ENCODE results near the gene MROH2A.

Gene MROH2A

DNA sequence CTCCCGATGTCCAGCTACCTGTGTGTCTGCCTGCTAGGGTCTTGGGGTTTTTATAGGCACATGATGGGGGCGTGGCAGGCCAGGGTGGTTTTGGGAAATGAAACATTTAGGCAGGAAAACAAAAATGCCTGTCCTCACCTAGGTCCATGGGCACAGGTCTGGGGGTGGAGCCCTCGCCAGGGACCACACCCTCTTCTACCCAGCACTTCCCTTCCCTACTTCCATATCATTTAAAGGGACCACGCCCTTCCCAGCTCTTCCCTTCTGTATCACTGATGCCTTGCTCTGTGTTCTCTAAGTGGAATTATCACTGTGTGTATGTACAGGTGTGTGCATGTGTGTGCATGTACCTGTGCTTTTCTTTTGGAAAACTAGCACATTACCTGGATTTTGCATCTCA, 11.7 kb upstream of the MROH2A start:
- no peak for DNase-seq

DNA sequence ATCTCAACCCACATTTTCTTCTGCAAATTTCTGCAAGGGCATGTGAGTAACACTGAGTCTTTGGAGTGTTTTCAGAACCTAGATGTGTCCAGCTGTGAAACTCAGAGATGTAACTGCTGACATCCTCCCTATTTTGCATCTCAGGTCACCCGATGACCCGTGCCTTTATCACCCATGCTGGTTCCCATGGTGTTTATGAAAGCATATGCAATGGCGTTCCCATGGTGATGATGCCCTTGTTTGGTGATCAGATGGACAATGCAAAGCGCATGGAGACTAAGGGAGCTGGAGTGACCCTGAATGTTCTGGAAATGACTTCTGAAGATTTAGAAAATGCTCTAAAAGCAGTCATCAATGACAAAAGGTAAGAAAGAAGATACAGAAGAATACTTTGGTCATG, 10.1 kb upstream of the MROH2A start:
- DNase-seq = no peak

DNA sequence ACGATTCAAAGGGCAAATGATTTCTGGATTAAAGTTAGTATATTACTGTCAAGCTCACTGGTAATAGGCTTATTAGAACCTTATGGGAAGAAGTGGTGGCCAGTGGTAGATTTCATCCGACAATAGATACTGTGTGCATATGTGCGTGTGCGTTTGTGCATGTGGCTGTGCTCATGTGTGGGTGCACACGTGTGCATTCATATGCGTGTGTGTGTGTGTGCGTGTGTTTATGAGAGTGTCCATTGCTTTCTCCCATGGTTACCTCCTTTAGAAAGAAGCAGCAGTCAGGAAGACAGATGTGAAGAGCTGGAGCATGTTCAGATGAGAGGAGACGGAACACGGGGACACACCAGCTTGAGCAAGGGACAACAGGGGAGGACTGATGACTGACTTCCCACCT, 8.9 kb upstream of the MROH2A start:
- DNase-seq = no peak

DNA sequence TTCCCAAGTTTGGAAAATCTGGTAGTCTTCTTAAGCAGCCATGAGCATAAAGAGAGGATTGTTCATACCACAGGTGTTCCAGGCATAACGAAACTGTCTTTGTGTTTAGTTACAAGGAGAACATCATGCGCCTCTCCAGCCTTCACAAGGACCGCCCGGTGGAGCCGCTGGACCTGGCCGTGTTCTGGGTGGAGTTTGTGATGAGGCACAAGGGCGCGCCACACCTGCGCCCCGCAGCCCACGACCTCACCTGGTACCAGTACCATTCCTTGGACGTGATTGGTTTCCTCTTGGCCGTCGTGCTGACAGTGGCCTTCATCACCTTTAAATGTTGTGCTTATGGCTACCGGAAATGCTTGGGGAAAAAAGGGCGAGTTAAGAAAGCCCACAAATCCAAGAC, 6.0 kb upstream of the MROH2A start:
- no peak for DNase-seq

DNA sequence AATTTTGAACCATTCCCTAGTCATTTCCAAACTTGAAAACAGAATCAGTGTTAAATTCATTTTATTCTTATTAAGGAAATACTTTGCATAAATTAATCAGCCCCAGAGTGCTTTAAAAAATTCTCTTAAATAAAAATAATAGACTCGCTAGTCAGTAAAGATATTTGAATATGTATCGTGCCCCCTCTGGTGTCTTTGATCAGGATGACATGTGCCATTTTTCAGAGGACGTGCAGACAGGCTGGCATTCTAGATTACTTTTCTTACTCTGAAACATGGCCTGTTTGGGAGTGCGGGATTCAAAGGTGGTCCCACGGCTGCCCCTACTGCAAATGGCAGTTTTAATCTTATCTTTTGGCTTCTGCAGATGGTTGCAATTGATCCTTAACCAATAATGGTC, 5.5 kb upstream of the MROH2A start:
- no peak for DNase-seq

DNA sequence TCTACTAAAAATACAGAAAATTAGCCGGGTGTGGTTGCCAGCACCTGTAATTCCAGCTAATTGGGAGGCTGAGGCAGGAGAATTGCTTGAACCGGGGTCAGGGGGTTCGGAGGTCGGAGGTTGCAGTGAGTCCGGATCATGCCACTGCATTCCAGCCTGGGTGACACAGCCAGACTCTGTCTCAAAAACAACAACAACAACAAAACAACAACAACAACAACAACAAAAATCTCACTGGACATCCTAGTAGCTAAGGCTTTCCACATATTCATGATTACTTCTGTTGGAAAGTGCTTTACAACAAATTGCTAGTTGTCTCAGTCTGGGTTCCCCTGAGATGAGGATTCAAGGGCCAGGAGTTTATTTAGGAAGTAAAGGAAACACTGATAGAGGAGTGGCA, 4.3 kb upstream of the MROH2A start:
- no peak for DNase-seq

DNA sequence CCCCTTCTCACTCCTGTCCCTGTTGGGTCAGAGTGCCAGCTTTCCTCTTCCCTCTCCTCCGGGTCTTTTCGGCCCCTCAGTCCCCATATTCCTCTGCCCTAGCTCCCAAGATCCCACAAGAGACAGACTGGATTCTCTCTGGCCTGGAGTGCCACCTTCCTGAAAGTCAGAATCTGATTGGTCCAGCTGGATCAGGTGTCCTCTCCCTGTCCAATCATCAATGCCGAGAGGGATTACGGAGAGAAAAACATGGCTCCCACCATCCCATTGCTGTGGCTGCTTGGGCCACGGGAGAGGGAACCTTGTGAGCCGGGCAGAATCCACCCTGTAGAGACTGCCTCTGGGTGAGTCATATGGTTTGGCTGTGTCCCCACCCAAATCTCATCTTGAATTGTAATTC, 2.7 kb upstream of the MROH2A start:
- no peak for DNase-seq

DNA sequence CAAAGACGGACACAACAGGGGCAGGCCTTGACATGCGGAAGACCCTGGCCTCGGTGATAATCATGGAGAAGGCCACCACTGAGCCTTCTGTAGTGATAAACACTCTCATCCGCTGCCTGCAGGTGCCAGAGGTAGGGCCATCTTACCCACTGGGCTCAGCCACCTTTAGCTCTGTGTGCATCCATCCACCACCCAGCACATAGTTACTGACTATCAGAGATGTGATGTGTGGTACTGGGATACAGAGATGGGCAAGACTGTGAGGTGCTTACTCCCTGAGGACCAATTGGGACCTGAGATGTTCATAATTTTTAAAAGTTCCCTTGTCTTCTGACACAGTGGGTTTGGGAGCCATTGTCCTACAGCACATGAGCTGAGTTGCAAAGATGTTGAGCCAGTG, 1.6 kb downstream of the MROH2A start:
- no peak for DNase-seq

DNA sequence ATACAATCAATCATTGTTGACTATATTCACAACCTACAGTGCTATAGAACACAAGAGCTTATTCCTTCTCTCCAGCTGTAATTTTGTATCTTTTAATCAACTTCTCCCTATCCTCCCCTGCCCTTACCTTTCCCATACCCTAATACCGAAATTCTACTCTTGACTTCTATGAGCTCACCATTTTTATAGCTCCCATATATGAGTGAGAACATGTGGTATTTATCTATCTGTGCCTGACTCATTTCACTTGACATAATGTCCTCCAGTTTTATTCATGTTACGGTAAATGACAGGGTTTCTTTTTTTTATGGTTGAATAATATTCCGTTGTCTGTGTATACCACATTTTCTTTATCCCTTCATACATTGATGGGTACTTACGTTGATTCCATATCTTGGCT, 2.6 kb downstream of the MROH2A start:
- DNase-seq = no peak

DNA sequence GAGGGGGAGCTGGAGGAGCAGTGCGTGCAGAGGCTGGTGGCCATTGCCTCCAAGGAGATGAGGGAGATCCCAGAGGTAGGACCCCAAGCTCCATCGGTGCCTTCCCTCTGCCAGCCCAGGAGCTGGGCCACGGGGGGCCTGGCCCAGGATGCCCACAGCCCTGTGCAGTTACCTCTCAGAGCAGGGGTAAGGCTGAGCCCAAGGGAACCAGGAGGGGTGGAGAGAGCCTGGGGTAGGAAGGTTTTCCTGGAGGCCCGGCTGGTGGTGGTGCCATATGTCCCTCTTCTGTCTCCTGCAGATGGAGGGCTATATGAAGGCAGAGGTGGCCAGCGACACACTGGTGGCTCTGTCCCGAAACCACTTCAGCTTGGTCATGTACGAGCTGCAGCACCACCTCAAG, 11.4 kb downstream of the MROH2A start:
- no peak for DNase-seq

DNA sequence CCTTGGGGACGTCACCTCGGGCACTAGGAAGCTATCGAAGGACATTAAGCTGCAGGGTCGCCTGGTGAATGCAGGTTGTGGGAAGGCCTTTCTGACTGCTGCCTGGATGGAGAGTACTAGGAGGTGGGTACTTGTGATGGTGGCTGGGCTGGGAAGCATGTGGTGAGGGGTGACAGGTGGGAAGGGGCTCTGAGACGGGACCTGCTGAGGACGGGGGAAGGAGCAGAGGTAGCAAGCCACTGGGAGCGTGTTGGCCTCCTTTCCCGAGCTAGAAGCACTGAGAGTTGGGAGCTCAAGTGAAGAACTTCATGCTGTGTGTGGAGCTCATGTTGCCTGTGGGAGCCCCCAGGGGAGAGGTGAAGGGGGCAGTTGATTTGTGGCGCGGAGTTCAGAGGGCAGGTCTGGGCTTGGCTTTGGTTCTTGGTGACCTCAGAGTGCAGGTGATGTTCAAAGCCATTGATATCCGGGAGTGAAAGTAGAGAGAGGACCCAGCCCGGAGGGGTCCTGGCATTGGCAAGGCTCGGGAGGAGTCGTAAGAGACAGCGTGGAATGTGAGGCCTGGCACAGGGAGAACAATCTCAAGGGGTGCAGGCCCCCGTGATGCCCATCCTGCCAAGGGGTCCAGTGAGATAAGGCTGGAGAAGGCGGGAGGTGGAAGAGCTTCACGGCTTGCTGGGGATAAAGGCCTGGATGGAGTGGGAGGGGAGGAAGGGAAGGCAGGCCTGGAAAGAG, 13.2 kb downstream of the MROH2A start:
- DNase-seq = no peak

DNA sequence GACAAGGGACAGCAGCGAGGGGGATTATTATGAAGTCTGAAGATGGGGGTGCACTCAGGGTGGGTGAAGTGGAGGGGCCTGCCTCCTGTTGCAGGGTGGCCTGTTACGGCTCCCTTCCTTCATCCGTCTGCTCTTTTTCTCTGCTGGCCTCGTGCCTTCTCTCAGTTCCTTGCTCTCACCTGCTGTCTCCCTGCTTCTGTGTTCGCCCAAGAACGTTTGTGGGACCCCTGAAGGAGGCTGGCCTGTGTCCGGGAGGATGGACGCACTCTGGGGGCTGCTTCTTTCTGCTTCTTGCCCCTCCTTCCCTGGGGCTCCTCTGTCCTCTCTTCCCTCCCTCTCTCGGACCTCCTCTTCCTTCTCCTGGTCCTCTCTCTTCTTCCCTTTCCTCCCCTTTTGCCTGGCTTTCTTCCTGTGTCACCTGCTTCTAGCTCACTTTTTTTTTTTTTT, 13.8 kb downstream of the MROH2A start:
- DNase-seq = no peak

DNA sequence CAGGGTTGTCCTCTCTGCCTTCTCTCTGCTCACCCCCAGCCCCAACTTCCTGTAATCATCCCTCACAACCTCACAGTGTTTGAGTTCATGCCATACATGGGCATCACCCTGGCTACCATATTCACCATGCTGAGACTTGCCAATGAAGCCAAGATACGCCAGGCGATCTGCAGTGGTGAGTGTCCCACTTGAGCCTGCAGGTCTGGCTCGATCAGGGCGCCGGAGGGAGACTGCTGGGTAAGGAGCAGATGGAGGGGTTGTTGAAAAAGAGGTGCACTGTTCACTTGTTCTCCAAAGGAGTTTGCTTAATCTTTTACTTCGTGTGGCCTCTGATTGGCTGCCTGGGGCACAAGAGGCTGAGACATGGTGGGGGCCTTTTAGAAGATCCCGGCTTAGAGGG, 14.6 kb downstream of the MROH2A start:
- no peak for DNase-seq

DNA sequence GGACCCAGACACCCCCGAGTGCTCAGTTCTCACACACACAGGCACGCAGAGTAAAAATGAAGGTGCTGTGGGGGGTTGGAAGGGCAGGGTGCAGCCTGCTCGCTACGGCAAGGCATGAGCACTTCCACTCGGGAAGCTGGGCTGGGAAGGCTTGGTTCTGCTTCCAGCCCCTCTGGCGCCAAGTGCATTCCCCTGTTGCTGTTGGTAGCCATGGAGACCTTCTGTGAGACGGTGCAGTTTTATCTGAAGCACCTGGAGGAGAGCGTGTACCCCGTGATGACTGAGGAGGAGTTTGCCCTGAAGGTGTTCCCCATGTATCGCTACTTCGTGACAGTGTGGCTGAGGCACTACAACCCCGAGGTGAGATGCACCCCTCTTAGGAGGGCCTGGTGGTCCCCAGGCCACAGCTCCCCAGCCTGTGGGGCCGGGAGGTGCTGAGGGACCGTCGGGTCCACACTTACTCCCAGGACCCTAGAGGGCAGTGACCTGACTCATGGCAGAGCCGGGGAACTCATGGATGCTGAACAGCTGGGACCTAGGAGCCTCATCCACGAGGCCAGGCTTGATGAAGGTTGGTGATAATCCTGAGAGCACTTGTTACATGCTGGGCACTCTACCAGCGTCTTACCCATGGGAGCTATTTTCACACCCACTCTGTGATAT, 15.5 kb downstream of the MROH2A start:
- no peak for DNase-seq

DNA sequence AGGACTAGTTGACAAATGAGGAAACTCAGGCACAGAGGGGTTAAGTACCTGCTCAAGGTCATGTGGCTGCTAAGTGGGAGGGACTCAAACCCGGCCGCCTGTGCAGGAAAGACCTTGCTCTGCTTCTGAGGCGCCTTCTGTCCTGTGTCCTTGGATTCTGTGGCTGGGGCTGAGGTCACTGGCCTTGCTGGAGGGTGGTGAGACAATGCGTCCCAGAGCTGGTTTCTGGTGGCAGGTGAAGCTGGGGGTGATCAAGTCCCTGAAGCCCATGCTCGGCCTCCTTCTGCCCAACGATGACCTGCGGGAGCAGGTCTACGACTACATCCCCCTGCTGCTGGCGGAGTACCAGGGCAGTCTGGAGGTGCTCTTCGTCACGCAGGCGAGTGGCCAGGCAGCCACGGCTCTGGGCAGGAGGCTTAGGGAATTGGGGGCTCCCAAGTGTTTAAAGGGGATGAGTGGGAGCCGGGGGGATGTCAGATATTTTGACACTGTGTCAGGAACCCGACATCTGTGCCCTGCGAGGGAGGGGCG, 16.1 kb downstream of the MROH2A start:
- no peak for DNase-seq

DNA sequence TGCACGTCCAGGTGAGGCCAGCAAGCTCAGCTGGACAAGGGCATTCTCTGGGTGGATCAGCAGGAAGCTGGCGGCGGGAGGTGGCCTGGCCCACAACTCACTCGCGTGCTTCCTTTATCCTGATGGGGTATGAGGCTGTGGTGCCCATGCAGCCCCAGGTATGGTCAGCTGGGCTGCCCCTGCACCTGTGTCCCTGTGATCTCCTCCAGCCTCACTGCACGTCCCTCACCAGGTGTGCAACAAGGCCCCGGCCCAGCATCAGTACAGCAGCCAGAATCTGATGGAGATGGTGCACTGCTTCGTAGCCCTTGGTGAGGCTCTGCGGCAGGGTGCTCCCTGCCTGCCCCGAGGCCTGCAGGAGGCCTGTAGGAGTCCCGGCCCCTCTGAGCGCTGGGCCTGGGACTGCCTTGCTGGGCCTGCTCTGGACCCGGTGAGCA, 17.6 kb downstream of the MROH2A start:
- no peak for DNase-seq

DNA sequence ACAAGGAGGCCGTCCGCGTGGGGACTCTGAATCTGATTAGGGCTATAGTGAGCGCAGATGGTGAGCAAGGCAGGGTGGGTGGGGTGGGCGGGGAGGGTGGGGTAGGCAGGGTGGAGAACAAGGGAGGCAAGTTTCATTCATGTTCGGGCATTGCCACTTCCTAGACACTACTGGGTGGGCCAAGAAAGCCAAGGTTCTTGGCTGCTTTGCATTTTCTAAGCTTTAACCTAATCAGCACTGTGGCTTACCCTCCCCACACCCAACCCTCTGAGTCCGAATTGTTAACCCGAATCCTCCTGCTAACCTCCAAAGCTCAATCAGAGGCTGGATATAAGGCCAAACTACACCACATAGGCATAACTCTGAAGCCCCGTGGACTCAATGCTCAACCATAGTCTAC, 18.1 kb downstream of the MROH2A start:
- DNase-seq = no peak

DNA sequence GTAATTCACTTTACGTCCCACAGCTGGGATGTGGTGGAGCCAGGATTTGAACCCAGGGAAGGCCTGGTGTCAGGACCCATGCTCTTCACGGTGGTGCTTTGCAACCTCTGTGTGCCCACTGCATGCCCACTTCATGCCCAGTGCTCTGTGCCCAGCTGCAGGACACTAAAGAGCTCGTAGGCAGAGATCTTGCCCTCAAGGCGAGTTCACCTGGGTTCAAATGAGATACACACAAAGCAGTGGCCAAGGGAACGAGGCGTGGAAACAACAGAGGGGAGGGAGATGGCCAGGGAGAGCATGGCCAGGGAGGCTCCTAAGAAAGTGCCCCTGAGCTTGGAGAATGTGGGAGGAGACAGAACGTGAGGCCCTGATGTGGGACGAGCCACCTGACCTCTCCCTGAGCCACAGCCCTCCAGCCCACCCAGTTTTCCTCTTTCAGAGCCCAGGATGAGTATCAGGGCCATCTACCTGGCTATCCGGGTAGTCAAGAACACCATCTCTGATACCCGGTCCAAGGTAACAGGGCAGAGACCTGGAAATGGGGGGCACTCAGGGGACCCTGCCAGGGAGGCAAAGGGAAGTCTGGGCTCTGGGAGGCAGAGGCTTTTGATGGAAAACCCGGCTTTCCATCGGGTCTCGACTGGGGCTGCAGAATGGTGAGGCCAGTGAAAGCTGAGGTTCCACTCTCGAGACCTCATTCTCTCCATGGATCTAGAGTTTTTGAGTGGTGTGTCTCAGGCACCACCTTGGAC, 20.4 kb downstream of the MROH2A start:
- no peak for DNase-seq

DNA sequence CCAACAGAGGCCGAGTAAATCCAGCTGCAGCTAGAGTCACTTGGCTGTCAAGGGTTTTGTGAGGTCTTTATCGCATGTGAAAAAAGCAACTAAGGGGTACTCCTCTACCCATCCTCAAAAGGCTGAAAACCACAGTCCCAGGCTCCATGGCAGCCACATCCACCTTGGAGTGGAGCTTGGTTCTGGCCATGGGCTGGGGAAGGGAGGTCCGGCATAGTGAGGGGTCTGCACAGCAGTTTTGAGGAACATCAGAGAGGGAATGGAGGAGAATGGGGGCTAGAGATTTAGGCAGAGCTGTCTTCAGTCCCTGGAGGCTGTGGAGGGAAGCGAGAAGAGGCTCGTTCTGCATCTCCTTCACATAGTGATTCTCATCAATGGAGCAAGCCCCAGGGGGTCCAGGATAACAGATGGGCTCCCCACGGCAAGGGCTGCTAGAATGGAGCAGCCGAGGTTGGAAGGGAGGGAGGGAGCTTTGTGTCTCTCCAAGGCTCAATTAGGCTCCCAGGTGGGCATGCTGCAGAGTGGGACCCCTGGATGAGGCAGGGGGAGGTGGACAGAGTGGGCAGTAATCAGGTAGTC, 21.0 kb downstream of the MROH2A start:
- DNase-seq = no peak

DNA sequence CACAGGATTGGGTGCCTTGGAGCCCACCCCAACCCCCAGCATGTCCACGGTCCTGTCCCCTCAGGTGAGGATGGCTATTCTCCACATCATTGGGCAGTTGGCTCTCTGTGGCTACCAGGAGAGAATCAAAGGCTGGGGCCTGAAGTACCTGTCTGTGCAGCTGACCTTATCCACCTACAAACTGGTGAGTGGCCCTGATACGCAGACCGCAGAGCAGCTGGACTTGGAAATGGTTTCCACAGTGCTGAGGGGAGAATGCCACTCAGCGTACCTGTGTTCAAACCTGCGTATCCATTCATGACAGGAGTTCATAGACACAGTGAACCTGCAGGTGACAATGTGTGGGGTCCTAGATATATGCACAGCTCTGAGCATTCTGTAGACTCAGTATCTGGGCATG, 21.6 kb downstream of the MROH2A start:
- no peak for DNase-seq

DNA sequence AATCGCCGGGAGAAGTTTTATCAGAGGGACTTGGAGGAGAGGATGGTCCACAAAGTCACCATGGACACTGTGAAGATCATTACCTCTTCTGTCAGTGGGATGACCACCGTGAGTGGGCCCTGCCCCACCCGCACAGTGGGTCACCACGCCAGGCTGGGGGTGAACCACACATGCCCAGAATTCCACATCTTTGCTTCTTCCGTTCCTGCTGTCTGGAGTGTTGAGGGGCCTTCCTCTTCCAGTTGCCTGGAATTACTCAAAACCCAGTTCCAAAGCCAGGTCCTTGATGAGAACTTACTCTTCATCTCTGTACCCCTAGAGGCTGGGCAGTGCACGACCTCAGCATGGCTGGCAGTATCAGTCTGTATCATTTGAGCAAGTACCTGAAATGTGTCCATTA, 22.1 kb downstream of the MROH2A start:
- no peak for DNase-seq

DNA sequence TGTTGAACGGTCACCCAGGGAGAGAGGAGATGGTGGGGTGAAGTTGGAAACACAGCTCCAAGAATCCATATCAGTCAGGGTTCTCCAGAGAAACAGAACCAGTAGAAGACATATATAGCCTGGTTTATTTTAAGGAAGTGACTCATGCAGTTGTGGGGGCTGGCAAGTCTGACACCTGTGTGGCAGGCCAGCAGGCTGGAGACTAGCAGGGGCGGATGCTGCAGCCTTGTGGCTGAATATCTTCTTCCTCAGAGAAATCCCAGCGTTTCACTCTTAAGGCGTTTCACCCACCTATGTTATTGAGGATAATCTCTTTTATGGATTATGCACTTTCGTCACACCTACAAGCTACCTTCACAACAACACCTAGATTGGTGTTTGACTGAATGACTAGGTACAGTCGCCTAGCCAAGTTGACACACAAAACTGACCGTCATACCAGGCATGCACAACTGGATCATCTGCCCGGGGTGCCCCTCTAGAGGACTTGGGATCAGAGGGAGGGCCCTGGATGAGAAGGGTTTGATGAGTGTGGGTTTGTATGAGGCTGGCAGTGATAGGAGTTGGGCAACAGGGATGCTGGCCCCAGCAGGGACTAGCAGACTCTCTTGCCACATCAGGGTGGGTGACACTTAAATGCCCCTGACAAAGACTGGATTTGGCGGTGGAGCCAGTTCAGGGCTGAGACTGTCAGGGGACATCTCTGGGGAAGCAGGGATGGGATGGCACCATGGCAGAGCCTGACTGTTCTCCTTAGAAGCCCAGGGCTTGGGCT, 23.4 kb downstream of the MROH2A start:
- DNase-seq = no peak
